ENCODE data around the gene C2CD3. TPM values are rescaled to one million over a fixed set of nuclear protein-coding genes. Genes with fewer than 3 reads are reported as not detected.

C2CD3 gene
- total RNA-seq, 1 donor from 2014 or later = 40.9 TPM

DNA sequence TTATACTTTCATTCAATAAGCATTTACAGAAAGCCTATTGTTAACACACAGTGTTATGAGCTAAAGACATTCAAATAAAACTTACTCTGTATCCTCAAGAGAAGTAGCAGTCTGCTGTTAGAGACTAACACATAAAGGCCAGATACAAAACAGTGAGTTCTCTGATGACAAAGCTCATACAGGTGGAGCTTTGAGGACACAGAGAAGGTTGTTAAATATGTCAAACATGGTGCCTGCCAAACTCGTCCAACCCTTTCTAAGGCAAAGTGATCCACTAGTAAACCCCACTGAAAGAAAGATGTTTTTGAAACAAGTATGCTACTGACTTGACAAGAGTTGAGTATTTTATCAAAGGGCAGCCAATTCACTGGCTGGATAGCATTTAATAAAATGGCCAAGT is 70.1 kb downstream of the C2CD3 start:
- Mint-ChIP-seq H3K4me3 (ENCODE audit: low read depth) (no peak overlapping the region), H3K9me3 (ENCODE audit: low read depth) (no peaks in the 10 kb centered on the region), H3K36me3 (ENCODE audit: insufficient read depth) (peaks cover 20% of the 10 kb centered on the region), H3K4me1 (ENCODE audit: low read depth) (no peaks in the 10 kb centered on the region), H3K27ac (no peak overlapping the region), H3K27me3 (no peaks in the 10 kb centered on the region)
- TF ChIP-seq, protein P1, sequence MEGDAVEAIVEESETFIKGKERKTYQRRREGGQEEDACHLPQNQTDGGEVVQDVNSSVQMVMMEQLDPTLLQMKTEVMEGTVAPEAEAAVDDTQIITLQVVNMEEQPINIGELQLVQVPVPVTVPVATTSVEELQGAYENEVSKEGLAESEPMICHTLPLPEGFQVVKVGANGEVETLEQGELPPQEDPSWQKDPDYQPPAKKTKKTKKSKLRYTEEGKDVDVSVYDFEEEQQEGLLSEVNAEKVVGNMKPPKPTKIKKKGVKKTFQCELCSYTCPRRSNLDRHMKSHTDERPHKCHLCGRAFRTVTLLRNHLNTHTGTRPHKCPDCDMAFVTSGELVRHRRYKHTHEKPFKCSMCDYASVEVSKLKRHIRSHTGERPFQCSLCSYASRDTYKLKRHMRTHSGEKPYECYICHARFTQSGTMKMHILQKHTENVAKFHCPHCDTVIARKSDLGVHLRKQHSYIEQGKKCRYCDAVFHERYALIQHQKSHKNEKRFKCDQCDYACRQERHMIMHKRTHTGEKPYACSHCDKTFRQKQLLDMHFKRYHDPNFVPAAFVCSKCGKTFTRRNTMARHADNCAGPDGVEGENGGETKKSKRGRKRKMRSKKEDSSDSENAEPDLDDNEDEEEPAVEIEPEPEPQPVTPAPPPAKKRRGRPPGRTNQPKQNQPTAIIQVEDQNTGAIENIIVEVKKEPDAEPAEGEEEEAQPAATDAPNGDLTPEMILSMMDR (IDR thresholded peaks at IDR 0.05; ENCODE audit: unreplicated experiment) = no peak
- no peak for DNase-seq (ENCODE audit: low spot score, unreplicated experiment)

DNA sequence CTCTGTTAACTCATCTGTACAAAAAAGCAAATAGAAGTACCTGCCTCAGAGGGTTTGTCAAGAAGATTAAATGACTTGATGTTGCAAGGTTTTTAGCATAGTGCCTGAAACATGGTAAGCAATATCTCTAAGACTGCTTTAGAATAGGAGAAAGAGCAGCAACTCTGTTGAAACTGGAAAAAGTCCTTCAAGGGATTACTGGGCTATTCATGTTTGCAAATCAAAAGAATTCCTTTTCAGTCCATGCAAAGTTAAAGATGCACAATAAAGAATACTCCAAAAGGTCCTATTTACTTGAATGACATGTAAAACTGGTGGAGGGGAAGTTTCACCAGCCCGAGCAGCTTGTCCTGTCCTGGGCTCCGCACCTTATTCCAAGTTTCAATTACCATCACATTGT is 70.6 kb downstream of the C2CD3 start:
- Mint-ChIP-seq H3K4me1 (ENCODE audit: low read depth) (no peaks in the 10 kb centered on the region), H3K36me3 (ENCODE audit: insufficient read depth) (peaks cover 18% of the 10 kb centered on the region), H3K27ac (no peak overlapping the region), H3K4me3 (ENCODE audit: low read depth) (no peak overlapping the region), H3K27me3 (no peaks in the 10 kb centered on the region), H3K9me3 (ENCODE audit: low read depth) (no peaks in the 10 kb centered on the region)
- TF ChIP-seq, protein P1 (IDR thresholded peaks at IDR 0.05; ENCODE audit: unreplicated experiment) = no peak
- no peak for DNase-seq (ENCODE audit: low spot score, unreplicated experiment)

DNA sequence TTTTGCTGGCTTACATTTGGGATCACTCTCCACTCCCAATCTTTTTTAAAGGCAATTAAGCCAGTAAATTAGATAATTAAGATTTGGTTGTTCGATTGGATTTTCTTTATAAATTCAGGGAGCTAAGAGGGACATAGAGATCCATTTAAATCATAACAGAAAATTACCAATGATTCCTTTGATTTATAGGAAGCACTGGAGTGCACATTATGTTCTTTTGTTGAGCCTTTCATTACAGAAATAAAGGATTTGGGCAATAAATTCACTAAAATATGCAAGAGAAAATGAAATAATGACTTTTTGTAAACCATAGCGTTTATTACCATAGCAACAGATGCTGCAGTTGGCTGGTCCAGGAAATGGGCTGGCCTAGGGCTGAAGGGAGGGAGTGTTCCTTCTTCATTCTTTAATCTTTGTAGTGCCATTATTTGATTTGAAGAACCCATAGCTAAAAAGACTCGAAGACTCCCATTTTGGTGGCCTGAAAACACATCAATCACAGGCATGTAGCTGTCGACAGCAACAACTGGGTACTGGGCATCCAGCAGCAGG is 73.0 kb downstream of the C2CD3 start:
- Mint-ChIP-seq H3K36me3 (ENCODE audit: insufficient read depth) (peaks cover 16% of the 10 kb centered on the region), H3K27ac (no peak overlapping the region), H3K27me3 (no peaks in the 10 kb centered on the region), H3K4me3 (ENCODE audit: low read depth) (no peak overlapping the region), H3K4me1 (ENCODE audit: low read depth) (no peaks in the 10 kb centered on the region), H3K9me3 (ENCODE audit: low read depth) (no peaks in the 10 kb centered on the region)
- no peak for DNase-seq (ENCODE audit: low spot score, unreplicated experiment)
- TF ChIP-seq, protein P1 (IDR thresholded peaks at IDR 0.05; ENCODE audit: unreplicated experiment) = no peak

DNA sequence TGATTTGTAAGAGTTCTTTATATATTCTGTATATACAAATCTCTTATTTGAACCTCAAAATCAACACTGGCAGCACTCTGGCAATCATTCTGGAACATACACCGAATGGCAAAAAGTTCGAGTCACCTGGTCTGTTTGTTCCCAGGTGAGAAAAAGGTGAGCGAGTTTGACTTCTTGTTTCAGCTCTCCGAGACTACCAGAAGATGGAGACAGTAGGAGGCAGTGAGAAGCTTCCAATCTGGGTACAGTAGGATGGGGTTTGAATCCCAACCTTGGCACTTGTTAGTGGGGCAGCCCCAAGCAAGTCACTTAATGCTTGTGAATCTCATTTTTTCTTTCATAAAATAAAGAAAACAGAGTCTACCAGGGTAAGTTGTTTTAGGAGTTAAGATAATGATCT is 76.4 kb downstream of the C2CD3 start:
- Mint-ChIP-seq H3K27ac (no peak overlapping the region), H3K4me3 (ENCODE audit: low read depth) (no peak overlapping the region), H3K36me3 (ENCODE audit: insufficient read depth) (peaks cover 8% of the 10 kb centered on the region), H3K27me3 (no peaks in the 10 kb centered on the region), H3K9me3 (ENCODE audit: low read depth) (no peaks in the 10 kb centered on the region), H3K4me1 (ENCODE audit: low read depth) (no peaks in the 10 kb centered on the region)
- TF ChIP-seq, protein P1 (IDR thresholded peaks at IDR 0.05; ENCODE audit: unreplicated experiment) = no peak
- no peak for DNase-seq (ENCODE audit: low spot score, unreplicated experiment)

DNA sequence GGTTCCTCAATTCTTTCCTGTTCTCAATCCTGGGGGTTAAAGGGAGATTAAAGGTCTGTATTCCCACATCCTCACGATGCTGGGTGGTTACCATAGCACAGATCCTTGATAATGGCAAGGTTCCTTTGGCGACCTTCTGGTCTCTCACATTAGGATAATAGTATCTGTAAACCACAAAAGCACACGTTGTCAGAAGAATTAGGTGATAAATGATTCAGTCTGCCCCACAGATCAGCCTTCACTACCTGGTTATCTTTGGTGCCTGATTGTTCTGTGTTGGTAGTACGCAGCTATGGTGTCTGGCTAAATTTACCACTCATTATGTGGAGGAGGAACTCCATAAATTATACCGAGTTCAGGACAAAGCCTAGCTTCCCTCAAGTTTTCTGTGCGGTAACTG is 78.4 kb downstream of the C2CD3 start:
- H3K4me3 Mint-ChIP-seq (ENCODE audit: low read depth) = no peak overlapping the region
- TF ChIP-seq, protein P1 (IDR thresholded peaks at IDR 0.05; ENCODE audit: unreplicated experiment) = no peak
- no peaks in the 10 kb centered on the region for H3K4me1 Mint-ChIP-seq (ENCODE audit: low read depth)
- H3K9me3 Mint-ChIP-seq (ENCODE audit: low read depth) = no peaks in the 10 kb centered on the region
- H3K27ac Mint-ChIP-seq = no peak overlapping the region
- DNase-seq (ENCODE audit: low spot score, unreplicated experiment) = no peak
- H3K36me3 Mint-ChIP-seq (ENCODE audit: insufficient read depth) = peaks cover 5% of the 10 kb centered on the region
- H3K27me3 Mint-ChIP-seq = no peaks in the 10 kb centered on the region
